GM21786 (cell line): ENCODE data around the gene ASIC1.

Experiments
- ATAC-seq: cut with Tn5 transposase; IDR thresholded peaks from one replicate; pipeline ENCODE4 v1.9.1; 2021; ENCODE audit not compliant: unreplicated experiment

ASIC1 gene

GRCh38 chr12:50059440-50060119, 2.2 kb downstream of the ASIC1 start:
- no peak for ATAC-seq

GRCh38 chr12:50060120-50060468, 2.7 kb downstream of the ASIC1 start:
- no peak for ATAC-seq

DNA sequence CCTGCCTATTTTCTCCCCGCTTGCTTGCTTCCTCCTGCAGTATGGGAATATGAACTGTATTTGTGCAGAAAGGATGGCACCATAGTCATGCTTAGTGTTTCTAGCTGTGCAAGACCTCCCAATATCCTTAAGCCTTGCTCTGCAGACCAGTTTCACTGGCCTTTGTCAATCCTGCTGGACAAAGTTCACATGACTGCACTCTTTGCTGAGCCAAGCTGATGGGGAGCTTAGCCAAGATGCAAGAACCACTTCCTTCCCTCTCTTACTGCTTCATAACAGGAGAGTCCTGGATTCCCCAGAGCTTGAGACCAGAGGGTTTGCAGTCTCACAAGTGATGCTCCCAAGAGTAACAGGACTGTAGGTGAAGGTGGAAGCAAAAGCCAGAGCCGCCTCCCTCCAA, 3.8 kb downstream of the ASIC1 start:
- ATAC-seq = no peak

- ATAC-seq = no peak
Observed at GRCh38 chr12:50061946-50062686, 4.7 kb downstream of the ASIC1 start.

GRCh38 chr12:50062728-50063460, 5.5 kb downstream of the ASIC1 start:
- ATAC-seq = no peak

- ATAC-seq = no peak
Observed at GRCh38 chr12:50065726-50066310, 8.4 kb downstream of the ASIC1 start.

GRCh38 chr12:50066402-50066801, 9.0 kb downstream of the ASIC1 start:
- ATAC-seq = no peak

DNA sequence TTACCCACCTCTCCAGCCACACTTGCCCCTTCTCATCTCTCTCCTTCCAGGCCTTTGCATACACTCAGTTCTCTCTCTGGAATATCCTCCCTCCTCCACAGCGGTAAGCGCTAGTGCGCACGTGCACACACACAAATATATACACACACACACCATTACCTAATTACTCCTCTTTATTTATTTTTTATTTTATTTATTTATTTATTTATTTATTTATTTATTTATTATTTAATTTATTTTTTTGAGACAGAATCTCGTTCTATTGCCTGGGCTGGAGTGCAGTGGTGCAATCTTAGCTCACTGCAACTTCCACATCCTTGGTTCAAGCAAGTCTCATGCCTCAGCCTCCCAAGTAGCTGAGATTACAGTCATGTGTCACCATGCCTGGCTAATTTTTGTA, 11.7 kb downstream of the ASIC1 start:
- no peak for ATAC-seq

GRCh38 chr12:50069539-50069938, 12.1 kb downstream of the ASIC1 start:
- ATAC-seq = no peak

DNA sequence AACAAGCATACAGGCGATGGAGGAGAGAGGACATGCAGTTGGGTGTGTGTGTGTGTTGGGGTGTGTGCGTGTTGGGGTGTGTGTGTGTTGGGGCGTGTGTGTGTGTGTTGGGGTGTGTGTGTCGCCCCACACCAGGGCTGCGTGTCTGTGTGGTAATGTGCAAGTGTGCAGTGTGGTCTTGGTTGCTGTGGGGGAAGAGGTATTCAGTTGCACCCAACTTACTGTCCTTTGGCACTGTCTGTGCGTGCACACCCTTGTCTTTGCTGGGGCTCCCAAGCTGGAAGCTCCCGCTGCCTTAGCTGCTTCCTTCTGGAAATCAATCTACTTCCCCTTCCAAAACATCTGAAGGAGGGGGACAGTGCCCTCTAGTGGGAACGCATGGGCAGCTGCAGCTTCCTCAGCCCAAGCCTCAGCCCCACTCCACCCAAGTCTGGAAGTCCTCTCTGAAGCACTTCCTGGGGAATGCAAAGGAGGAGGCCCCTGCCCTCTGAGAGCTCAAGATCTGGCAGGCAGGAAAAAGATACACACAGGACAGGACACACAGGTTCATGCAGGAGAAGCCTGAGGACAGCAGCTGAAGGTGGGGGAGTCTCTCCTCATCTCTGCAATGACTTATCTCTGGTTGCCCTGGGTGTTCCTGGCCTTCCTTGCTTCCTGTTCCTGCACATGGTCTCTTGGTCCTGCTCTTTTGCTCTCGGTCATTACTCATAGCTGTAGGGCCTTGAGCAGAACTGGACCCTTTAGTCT, 13.1 kb downstream of the ASIC1 start:
- ATAC-seq = no peak

DNA sequence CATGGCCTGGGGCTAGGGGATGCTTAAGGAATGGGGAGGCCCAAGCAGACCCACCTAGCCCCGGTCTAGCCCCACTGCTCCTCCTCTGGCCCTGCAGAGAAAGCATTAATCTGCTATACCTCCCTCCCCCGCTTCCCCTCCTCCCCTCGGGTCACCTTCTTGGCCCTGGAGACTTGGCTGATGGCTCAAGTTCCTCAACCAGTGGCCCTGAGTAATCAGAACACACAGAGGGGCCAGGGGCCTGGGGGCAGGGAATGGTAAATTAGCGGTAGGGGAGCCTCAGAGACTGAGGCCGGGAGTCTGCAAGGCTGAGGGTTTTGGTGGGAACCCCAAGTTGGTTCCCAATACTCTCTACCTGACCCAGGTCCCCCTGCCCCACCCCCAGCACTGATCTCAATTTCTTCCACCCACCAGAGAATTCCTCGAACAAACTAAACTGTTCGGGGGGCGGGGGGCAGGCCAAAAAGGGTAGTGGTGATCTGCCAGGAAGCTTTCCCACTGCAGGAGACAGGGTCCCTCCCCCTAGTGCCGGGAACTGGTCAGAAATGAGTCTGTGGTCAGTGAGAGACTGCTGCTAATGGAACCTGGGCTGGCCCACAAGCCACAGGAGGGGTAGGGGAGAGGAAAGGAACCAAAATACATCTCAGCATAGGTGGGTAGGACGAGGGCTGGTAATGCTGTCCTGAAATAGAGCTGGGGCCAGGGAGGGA, 15.0 kb downstream of the ASIC1 start:
- ATAC-seq = no peak

GRCh38 chr12:50073206-50073605, 15.8 kb downstream of the ASIC1 start:
- ATAC-seq = no peak

- ATAC-seq = no peak
Observed at GRCh38 chr12:50073712-50074111, 16.3 kb downstream of the ASIC1 start.

DNA sequence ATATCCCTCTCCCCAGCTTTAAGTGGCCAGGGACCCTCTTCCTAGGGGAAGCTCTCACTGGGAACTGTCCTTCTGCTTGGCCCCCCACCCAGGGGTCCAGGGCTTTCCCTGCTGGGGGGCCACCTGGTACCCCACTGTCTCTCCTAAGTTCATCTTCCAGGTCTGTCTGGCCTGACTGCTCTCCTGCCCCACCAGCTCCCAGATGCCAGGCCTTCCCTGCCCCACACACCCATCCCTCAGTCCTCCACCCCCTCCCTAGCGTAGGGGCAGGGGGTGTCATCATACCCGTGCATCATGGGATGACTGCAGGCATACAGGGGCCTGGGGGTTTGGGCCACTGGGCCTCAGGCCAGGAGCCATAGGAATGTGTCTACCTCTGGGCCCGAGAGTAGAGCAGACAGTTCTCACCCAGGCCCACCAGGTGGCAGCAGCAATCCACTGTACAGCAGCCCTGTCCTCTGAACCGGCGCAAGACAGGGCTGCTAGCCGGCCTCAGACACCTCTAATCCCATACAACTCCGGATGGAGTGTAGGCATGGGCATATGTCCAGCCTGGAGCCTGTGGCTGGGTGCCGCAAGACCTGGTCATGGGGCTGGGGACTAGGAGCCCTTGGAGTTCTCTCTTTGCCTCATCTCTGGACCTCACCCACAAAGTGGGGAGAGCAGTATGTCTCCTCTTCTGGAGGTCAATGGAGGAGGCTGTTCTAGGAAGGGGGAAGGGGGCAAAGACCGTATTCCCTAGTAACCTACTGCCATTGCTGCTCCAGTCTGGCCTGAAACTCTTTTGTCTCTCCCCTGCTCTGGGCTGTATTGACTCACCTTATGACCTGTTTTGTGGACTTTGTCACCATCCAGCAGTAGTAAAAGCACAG, 17.8 kb downstream of the ASIC1 start:
- peak; percentile 85 for ATAC-seq

GRCh38 chr12:50075808-50076170, 18.4 kb downstream of the ASIC1 start:
- ATAC-seq = no peak

GRCh38 chr12:50077099-50077498, 19.7 kb downstream of the ASIC1 start:
- ATAC-seq = no peak

DNA sequence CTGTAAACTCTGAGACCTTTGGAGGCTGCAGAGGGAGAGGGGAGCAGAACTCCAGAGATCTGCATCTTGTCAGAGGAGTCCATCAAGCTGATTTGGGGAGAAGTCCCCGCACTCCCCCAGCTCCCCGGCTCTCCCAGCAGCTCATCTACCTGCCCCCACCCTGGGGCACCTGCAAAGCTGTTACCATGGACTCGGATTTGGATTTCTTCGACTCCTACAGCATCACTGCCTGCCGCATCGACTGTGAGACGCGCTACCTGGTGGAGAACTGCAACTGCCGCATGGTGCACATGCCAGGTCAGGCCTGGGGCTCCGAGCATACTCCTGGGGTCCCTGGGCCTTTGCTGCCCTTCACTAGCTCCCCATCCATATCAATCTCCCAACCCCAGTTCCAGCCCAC, 20.9 kb downstream of the ASIC1 start:
- no peak for ATAC-seq

DNA sequence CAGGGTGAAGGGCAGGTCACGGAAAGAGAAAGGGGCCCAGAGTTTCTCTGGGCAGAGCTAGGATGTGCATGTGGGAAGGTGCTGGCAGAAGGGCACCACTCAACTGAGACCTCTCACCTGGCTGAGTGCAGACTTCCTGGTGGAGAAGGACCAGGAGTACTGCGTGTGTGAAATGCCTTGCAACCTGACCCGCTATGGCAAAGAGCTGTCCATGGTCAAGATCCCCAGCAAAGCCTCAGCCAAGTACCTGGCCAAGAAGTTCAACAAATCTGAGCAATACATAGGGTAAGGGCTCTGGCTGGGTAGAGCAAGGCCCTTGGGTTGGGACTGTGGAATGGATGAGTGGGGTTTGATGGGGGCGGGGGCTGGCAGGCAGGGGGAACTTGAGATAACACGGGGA, 22.4 kb downstream of the ASIC1 start:
- ATAC-seq = no peak

- ATAC-seq = no peak
Observed at GRCh38 chr12:50081096-50081808, 23.9 kb downstream of the ASIC1 start.
